ENCODE results near the gene DCUN1D3.

GRCh38 chr16:20884240-20884556, 16.0 kb downstream of the DCUN1D3 start:
- no peak for TF ChIP-seq POLR2AphosphoS5 (IDR thresholded peaks at IDR 0.05; ENCODE audit: low read depth)
- TF ChIP-seq CTCF (conservative IDR thresholded peaks at IDR 0.05; ENCODE audit: low read depth in 2 of 2): no peak
- TF ChIP-seq NANOG (IDR thresholded peaks at IDR 0.05; ENCODE audit: borderline replicate concordance): no peak
- no peak for TF ChIP-seq EZH2 (IDR thresholded peaks at IDR 0.05; ENCODE audit: low read depth, unreplicated experiment)
- TF ChIP-seq CREB1 (CRISPR knock-in tag; IDR thresholded peaks at IDR 0.05; ENCODE audit: low read depth): no peak
